Fibroblast of lung (primary cell): ENCODE measurements around the gene BEST4.
"Not testable (repeated sequence)": the region's sequence is repeated elsewhere in the genome, so short reads cannot be mapped to it uniquely, and the experiment has no call there.

Experiments
- EZH2 ChIP-seq: IDR thresholded peaks from 2 replicates; pipeline ENCODE4 v1.5.1; 2012; ENCODE audit warnings: low read length, control low read depth, mild to moderate bottlenecking; ENCODE audit errors: missing control alignments
- TF ChIP-seq, protein P1 (sequence below), 2 donors: IDR thresholded peaks in 1 of 2; conservative IDR thresholded peaks in 1 of 2; 1 replicate in 1 of 2; 2 replicates in 1 of 2; pipeline ENCODE4 v1.5.1; 2011 to 2012; ENCODE audit warnings: low read length in 2 of 2, control low read depth in 1 of 2, inconsistent platforms in 1 of 2, low read depth in 1 of 2, mild to moderate bottlenecking in 1 of 2

DNA sequence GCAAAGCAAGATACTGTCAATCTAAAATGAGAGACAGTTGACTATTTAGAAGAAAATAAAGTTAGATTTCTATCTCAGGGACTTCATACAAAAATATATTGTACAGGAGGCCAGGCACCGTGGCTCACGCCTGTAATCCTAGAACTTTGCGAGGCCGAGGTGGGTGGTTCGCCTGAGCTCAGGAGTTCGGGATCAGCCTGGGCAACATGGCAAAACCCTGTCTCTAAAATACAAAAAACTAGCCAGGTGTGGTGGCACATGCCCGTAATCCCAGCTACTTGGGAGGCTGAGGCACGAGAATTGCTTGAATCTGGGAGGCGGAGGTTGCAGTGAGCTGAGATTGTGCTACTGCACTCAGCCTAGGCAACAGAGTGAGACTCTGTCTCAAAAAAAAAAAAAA, 28.0 kb upstream of the BEST4 start:
- TF ChIP-seq EZH2: not testable (repeated sequence)
- TF ChIP-seq, protein P1, sequence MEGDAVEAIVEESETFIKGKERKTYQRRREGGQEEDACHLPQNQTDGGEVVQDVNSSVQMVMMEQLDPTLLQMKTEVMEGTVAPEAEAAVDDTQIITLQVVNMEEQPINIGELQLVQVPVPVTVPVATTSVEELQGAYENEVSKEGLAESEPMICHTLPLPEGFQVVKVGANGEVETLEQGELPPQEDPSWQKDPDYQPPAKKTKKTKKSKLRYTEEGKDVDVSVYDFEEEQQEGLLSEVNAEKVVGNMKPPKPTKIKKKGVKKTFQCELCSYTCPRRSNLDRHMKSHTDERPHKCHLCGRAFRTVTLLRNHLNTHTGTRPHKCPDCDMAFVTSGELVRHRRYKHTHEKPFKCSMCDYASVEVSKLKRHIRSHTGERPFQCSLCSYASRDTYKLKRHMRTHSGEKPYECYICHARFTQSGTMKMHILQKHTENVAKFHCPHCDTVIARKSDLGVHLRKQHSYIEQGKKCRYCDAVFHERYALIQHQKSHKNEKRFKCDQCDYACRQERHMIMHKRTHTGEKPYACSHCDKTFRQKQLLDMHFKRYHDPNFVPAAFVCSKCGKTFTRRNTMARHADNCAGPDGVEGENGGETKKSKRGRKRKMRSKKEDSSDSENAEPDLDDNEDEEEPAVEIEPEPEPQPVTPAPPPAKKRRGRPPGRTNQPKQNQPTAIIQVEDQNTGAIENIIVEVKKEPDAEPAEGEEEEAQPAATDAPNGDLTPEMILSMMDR (conservative IDR thresholded peaks at IDR 0.05 in 1 of 2, IDR thresholded peaks at IDR 0.05 in 1 of 2; ENCODE audit: low read depth in 1 of 2, low read length in 2 of 2): not testable (repeated sequence)
